ENCODE results near the gene PRMT2. TPM values are rescaled to one million over a fixed set of nuclear protein-coding genes. Genes with fewer than 3 reads are reported as not detected.
"Not testable (repeated sequence)": the region's sequence is repeated elsewhere in the genome, so short reads cannot be mapped to it uniquely, and the experiment has no call there.

PRMT2 gene
- total RNA-seq, 1 donor, result 96.7 TPM

DNA sequence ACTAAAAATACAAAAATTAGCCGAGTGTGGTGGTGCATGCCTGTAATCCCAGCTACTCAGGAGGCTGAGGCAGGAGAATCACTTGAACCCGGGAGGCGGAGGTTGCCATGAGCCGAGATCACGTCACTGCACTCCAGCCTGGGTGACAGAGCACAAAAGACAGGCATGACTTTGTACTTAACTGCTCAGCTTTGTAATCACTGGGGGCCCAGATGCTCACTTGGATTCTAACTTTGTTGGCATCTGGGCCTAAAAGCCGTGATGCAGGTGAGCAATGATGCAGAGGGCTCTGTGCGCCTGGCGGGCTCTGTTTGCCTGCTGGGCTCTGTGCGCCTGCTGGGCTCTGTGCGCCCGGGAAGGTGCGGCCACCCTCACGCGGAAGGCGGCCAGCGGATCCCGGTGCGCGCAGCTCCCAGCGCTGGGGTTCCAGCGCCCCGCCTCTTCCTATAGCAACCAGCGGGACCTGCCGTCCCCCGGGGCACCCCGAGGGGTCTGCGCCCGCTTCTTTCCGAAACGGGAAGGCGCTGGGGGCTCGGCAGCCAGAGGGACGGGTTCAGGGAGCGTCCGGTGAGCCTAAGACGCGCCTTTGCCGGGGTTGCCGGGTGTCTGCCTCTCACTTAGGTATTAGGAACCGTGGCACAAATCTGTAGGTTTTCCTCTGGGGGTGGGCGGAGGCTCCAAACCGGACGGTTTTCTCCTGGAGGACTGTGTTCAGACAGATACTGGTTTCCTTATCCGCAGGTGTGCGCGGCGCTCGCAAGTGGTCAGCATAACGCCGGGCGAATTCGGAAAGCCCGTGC, 31.7 kb downstream of the PRMT2 start:
- H3K4me1 ChIP-seq (ENCODE audit: insufficient read depth, low read length), result peaks cover 16% of the 10 kb centered on the region
- H3K4me3 ChIP-seq (ENCODE audit: low read length), result peak overlapping the region; percentile 34
- peaks cover 11% of the 10 kb centered on the region for H3K27me3 ChIP-seq (ENCODE audit: insufficient read depth, low read length)
- no peaks in the 10 kb centered on the region for H3K9me3 ChIP-seq (ENCODE audit: low read depth, low read length)

DNA sequence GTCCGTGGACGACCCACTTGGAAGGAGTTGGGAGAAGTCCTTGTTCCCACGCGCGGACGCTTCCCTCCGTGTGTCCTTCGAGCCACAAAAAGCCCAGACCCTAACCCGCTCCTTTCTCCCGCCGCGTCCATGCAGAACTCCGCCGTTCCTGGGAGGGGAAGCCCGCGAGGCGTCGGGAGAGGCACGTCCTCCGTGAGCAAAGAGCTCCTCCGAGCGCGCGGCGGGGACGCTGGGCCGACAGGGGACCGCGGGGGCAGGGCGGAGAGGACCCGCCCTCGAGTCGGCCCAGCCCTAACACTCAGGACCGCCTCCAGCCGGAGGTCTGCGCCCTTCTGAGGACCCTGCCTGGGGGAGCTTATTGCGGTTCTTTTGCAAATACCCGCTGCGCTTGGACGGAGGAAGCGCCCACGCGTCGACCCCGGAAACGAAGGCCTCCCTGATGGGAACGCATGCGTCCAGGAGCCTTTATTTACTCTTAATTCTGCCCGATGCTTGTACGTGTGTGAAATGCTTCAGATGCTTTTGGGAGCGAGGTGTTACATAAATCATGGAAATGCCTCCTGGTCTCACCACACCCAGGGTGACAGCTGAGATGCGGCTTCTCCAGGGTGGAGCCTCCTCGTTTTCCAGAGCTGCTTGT, 32.4 kb downstream of the PRMT2 start:
- peak overlapping the region; percentile 34 for H3K4me3 ChIP-seq (ENCODE audit: low read length)
- H3K27me3 ChIP-seq (ENCODE audit: insufficient read depth, low read length), result peaks cover 11% of the 10 kb centered on the region
- peaks cover 16% of the 10 kb centered on the region for H3K4me1 ChIP-seq (ENCODE audit: insufficient read depth, low read length)
- no peaks in the 10 kb centered on the region for H3K9me3 ChIP-seq (ENCODE audit: low read depth, low read length)

DNA sequence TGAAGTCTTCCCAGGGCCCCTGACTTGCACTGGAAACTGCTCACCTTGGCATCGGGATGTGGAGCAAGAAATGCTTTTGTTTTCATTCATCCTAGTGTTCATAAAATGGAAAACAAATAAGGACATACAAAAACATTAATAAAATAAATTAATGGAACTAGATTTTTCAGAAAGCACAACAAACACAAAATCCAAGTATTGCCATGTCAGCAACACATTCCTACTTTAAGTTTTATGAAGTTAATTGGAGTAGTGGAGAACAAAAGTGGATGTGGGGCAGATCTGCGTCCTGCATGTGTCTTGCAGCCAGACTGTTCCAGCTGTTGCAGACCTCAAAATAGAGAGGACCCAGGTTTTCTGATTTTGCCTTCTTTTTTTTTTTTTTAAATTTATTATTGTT, 32.9 kb downstream of the PRMT2 start:
- Histone ChIP-seq H3K9me3 (ENCODE audit: low read depth, low read length) (no peaks in the 10 kb centered on the region), H3K27me3 (ENCODE audit: insufficient read depth, low read length) (peaks cover 11% of the 10 kb centered on the region), H3K4me1 (ENCODE audit: insufficient read depth, low read length) (peaks cover 16% of the 10 kb centered on the region), H3K4me3 (ENCODE audit: low read length) (no peak overlapping the region)

DNA sequence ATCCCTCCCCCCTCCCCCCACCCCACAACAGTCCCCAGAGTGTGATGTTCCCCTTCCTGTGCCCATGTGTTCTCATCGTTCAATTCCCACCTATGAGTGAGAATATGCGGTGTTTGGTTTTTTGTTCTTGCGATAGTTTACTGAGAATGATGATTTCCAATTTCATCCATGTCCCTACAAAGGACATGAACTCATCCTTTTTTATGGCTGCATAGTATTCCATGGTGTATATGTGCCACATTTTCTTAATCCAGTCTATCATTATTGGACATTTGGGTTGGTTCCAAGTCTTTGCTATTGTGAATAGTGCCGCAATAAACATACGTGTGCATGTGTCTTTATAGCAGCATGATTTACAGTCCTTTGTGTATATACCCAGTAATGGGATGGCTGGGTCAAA, 33.4 kb downstream of the PRMT2 start:
- peaks cover 16% of the 10 kb centered on the region for H3K4me1 ChIP-seq (ENCODE audit: insufficient read depth, low read length)
- peaks cover 11% of the 10 kb centered on the region for H3K27me3 ChIP-seq (ENCODE audit: insufficient read depth, low read length)
- not testable (repeated sequence) for H3K4me3 ChIP-seq (ENCODE audit: low read length); H3K9me3 ChIP-seq (ENCODE audit: low read depth, low read length)

DNA sequence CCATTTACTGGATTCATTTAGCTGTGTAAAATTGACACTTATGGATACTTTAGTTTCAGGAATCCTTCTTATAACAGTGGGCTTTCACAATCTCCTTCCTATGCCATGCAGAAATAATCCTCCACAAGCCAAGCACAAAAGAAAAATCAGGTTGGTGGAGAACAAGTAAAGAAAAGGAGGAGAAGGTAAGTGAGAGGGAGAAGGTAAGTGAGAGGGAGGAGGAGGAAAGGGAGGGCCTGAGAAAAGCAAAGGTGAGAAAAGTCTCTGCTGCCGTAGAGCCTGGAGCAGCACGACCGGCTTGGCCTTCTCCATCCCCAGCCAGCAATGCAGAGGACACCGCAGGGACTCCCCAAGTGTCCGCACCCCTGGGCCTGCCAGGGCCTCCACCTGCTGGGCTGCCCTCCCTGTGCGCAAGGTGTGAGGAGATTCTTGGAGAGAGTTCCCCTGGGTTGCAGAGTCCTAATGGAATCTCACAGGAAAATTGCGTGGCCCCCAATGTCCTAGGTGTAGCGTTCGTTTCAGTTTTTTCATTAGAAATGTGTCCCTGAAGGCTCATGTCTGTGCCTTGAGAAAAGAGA, 39.0 kb downstream of the PRMT2 start:
- Histone ChIP-seq H3K4me1 (ENCODE audit: insufficient read depth, low read length) (no peaks in the 10 kb centered on the region), H3K9me3 (ENCODE audit: low read depth, low read length) (no peaks in the 10 kb centered on the region), H3K27me3 (ENCODE audit: insufficient read depth, low read length) (no peaks in the 10 kb centered on the region), H3K4me3 (ENCODE audit: low read length) (no peak overlapping the region)

DNA sequence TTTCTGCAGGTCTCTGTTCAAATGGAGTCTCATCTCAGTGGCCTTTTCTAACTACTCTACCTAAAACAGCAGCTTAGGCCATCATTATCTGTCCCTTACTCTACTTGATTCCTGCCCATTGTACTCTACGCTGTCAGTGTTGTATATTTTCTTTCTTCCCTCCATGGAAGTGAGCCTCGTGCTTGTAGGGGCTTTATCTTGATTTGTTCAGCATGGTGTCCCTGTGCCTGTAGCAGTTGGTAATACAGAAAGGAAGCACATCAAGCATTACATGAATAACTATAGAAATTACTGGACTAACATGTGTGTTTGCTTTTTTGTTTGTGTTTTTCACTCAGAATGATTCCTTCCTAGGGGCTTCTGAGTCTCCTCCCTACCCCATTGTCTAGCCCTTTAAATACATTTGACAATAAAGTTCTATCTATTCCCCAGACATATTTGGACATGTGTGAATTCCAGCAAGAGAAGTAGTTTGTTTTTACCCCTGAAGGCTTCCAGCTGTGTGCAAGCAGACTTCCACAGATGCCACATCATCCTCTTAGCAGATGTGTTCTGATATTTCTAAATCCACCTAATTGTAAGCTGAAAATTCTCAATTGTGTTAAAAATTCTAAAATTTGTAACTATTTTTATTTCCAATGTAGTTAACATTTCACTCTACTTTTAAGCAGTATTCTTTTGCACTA, 40.3 kb downstream of the PRMT2 start:
- no peak overlapping the region for H3K4me3 ChIP-seq (ENCODE audit: low read length)
- H3K9me3 ChIP-seq (ENCODE audit: low read depth, low read length), result no peaks in the 10 kb centered on the region
- H3K4me1 ChIP-seq (ENCODE audit: insufficient read depth, low read length), result no peaks in the 10 kb centered on the region
- H3K27me3 ChIP-seq (ENCODE audit: insufficient read depth, low read length), result no peaks in the 10 kb centered on the region

DNA sequence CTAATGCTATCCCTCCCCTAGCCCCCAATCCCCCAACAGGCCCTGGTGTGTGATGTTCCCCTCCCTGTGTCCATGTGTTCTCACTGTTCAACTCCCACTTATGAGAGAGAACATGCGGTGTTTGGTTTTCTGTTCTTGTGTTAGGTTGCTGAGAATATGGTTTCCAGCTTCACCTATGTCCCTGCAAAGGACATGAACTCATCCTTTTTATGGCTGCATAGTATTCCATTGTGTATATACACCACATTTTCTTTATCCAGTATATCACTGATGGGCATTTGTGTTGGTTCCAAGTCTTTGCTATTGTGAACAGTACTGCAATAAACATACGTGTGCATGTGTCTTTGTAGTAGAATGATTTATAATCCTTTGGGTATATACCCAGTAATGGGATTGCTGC, 41.1 kb downstream of the PRMT2 start:
- H3K4me1 ChIP-seq (ENCODE audit: insufficient read depth, low read length); H3K9me3 ChIP-seq (ENCODE audit: low read depth, low read length); H3K27me3 ChIP-seq (ENCODE audit: insufficient read depth, low read length); H3K4me3 ChIP-seq (ENCODE audit: low read length): not testable (repeated sequence)

DNA sequence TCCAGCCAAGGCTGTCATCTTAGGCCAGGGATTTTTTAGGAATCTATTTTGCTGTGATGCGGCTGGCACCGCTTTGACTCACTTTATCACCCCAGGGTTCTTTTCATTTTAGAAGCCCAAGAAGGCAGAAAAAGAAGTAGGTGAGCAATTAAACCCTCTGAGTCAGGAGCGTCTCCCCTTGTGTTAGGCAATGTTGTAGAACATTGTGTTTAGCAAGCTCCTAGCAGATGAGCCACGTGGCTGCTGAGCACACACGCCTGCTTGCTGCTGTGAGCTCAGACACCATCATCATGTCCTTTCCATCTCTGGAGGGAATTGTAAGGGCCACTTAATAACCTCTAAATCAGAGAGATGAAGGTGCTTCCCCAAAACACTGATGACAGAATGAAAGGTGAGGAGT, 46.1 kb downstream of the PRMT2 start:
- H3K27me3 ChIP-seq (ENCODE audit: insufficient read depth, low read length); H3K4me1 ChIP-seq (ENCODE audit: insufficient read depth, low read length); H3K4me3 ChIP-seq (ENCODE audit: low read length); H3K9me3 ChIP-seq (ENCODE audit: low read depth, low read length): not testable (repeated sequence)

DNA sequence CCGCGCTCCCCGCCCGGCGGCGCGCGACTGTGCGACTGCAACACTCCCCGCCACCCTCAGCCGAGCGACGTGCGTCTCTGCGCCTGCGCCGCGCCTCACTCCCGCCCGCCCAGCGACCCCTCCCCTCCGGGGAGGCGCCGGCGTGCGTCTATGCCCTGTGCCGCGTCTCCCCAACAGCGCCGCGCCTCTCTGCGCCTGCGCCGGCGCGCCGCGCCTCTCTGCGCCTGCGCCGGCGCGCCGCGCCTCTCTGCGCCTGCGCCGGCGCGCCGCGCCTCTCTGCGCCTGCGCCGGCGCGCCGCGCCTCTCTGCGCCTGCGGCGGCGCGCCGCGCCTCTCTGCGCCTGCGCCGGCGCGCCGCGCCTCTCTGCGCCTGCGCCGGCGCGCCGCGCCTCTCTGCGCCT, 63.2 kb downstream of the PRMT2 start:
- H3K9me3 ChIP-seq (ENCODE audit: low read depth, low read length); H3K27me3 ChIP-seq (ENCODE audit: insufficient read depth, low read length); H3K4me1 ChIP-seq (ENCODE audit: insufficient read depth, low read length); H3K4me3 ChIP-seq (ENCODE audit: low read length): not testable (repeated sequence)

DNA sequence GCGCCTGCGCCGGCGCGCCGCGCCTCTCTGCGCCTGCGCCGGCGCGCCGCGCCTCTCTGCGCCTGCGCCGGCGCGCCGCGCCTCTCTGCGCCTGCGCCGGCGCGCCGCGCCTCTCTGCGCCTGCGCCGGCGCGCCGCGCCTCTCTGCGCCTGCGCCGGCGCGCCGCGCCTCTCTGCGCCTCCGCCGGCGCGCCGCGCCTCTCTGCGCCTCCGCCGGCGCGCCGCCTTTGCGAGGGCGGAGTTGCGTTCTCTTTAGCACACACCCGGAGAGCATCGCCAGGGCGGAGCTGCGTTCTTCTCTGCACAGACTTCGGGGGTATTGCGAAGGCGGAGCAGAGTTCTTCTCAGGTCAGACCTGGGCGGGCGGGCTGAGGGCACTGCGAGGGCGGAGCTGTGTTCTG, 63.6 kb downstream of the PRMT2 start:
- not testable (repeated sequence) for H3K4me3 ChIP-seq (ENCODE audit: low read length); H3K27me3 ChIP-seq (ENCODE audit: insufficient read depth, low read length); H3K9me3 ChIP-seq (ENCODE audit: low read depth, low read length); H3K4me1 ChIP-seq (ENCODE audit: insufficient read depth, low read length)

Other genes with a start within 250 kb of the PRMT2 start
- 43.9 TPM for gene DIP2A, start 176.8 kb upstream of the PRMT2 start, total RNA-seq
- 20.8 TPM for gene S100B, start 30.6 kb upstream of the PRMT2 start, total RNA-seq

Measured in mononuclear cell (primary cell).